ENCODE data around the gene RSPH10B. TPM values are rescaled to one million over a fixed set of nuclear protein-coding genes. Genes with fewer than 3 reads are reported as not detected.
"Not testable (repeated sequence)": the region's sequence is repeated elsewhere in the genome, so short reads cannot be mapped to it uniquely, and the experiment has no call there.

Gene RSPH10B
- total RNA-seq, 1 experiment from 2014 or later, result not detected

DNA sequence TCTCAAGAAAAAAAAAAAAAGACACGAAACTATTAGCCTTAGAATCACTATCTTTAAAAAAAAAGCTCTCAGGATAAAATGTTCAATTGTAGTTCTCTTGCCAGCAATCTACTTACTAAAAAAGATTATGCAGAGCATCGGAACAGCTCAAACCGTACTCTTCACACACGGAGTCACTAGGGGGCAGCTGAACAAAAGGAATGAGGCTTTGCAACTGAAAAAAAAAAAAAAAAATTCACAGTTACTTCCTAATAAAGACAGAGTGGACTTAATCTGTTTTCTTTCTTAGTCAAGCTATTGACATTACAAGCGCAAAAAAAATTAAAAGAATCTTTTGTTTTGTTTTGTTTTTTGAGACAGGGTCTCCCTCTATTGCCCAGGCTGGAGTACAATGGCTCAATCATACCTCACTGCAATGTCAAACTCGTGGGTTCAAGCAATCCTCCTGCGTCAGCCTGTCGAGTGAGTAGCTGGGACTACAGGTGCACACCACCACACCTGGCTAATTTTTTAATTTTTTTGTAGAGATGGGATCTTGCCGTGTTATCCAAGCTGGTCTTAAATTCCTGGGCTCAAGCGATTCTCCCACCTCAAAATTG lies 26.8 kb upstream of the RSPH10B start:
- H3F3A ChIP-seq (ENCODE audit: low read length, unreplicated experiment), result no peaks in the 10 kb centered on the region
- peaks cover 9% of the 10 kb centered on the region for H3K36me3 ChIP-seq (ENCODE audit: low read depth, low read length)
- no peak overlapping the region for H3K4me2 ChIP-seq (ENCODE audit: low read length)
- ChIA-PET CTCF (interaction anchor here (0.6 to 1.3 kb wide), 18 partner anchors 13 to 445 kb away, joined by 3 to 11 read pairs (median 5); no protein-coding TSS in a partner anchor), POLR2A (ENCODE audit: unreplicated experiment) (interaction anchor here (0.6 to 0.7 kb wide), 3 partner anchors 13 to 120 kb away, joined by 3 to 7 read pairs (median 5); no protein-coding TSS in a partner anchor)
- ATAC-seq (peak; percentile 69), DNase-seq (peak; percentile 72)
- H2AFZ ChIP-seq (ENCODE audit: low read length), result no peak overlapping the region
- H3K9me2 ChIP-seq (replicated peaks; ENCODE audit: low read length), result no peaks in the 10 kb centered on the region
- H3K4me1 ChIP-seq (ENCODE audit: insufficient read depth, low read length), result peaks cover 13% of the 10 kb centered on the region
- BruUV-seq (replicated peaks), result no TSS peak
- TF ChIP-seq, protein P1, sequence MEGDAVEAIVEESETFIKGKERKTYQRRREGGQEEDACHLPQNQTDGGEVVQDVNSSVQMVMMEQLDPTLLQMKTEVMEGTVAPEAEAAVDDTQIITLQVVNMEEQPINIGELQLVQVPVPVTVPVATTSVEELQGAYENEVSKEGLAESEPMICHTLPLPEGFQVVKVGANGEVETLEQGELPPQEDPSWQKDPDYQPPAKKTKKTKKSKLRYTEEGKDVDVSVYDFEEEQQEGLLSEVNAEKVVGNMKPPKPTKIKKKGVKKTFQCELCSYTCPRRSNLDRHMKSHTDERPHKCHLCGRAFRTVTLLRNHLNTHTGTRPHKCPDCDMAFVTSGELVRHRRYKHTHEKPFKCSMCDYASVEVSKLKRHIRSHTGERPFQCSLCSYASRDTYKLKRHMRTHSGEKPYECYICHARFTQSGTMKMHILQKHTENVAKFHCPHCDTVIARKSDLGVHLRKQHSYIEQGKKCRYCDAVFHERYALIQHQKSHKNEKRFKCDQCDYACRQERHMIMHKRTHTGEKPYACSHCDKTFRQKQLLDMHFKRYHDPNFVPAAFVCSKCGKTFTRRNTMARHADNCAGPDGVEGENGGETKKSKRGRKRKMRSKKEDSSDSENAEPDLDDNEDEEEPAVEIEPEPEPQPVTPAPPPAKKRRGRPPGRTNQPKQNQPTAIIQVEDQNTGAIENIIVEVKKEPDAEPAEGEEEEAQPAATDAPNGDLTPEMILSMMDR (conservative IDR thresholded peaks at IDR 0.05; ENCODE audit: low read depth, low read length), result peak; percentile 81
- TF ChIP-seq EZH2 (IDR thresholded peaks at IDR 0.05; ENCODE audit: low read length, unreplicated experiment) (no peak), EZH2phosphoT487 (IDR thresholded peaks at IDR 0.05; ENCODE audit: borderline replicate concordance, low read length) (no peak)
- H3K27me3 ChIP-seq (ENCODE audit: low read length), result no peaks in the 10 kb centered on the region
- H3K4me3 ChIP-seq (ENCODE audit: low read length), result no peak overlapping the region
- H3K9ac ChIP-seq (ENCODE audit: low read length), result no peak overlapping the region
- intact Hi-C loops (cut with micrococcal nuclease), result loop anchor here (1.0 kb wide), 1 partner anchor 326 kb away; no protein-coding TSS in a partner anchor
- H3K79me2 ChIP-seq (ENCODE audit: low read length), result no peaks in the 10 kb centered on the region
- H3K9me3 ChIP-seq (ENCODE audit: low read length), result no peaks in the 10 kb centered on the region
- no peaks in the 10 kb centered on the region for H4K20me1 ChIP-seq (ENCODE audit: low read length)
- H3K27ac ChIP-seq (ENCODE audit: low read length), result no peak overlapping the region

DNA sequence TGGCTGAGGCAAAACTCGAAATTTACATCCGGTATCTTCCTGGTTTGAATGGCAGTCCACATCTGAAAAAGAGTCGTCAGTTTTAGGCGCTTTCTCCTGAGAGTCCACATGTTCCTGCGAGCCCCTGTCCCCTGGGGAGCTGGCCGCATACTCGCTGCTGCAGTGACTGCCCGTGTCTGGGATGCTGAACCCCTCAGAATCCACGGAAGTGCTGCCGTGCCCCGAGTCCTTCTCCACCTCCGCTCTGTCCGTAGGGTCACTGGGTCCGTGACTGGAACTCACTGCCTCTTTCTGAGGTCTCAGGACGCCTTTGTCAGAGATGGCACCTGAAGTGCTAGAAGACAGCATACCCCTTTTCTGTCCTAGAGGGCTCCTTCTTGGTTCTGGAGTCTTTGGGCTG lies 16.6 kb upstream of the RSPH10B start:
- H3K27ac ChIP-seq (ENCODE audit: low read length); H3K4me2 ChIP-seq (ENCODE audit: low read length); H3K27me3 ChIP-seq (ENCODE audit: low read length); H3K36me3 ChIP-seq (ENCODE audit: low read depth, low read length); H3K9ac ChIP-seq (ENCODE audit: low read length); DNase-seq; H2AFZ ChIP-seq (ENCODE audit: low read length); H3K4me1 ChIP-seq (ENCODE audit: insufficient read depth, low read length); H3F3A ChIP-seq (ENCODE audit: low read length, unreplicated experiment); POLR2A ChIA-PET (ENCODE audit: unreplicated experiment); H4K20me1 ChIP-seq (ENCODE audit: low read length); H3K9me3 ChIP-seq (ENCODE audit: low read length); H3K79me2 ChIP-seq (ENCODE audit: low read length); H3K4me3 ChIP-seq (ENCODE audit: low read length); H3K9me2 ChIP-seq (replicated peaks; ENCODE audit: low read length); intact Hi-C loops (cut with micrococcal nuclease); CTCF ChIA-PET; ATAC-seq: not testable (repeated sequence)
- TSS peak; percentile 46 for BruUV-seq (replicated peaks)

DNA sequence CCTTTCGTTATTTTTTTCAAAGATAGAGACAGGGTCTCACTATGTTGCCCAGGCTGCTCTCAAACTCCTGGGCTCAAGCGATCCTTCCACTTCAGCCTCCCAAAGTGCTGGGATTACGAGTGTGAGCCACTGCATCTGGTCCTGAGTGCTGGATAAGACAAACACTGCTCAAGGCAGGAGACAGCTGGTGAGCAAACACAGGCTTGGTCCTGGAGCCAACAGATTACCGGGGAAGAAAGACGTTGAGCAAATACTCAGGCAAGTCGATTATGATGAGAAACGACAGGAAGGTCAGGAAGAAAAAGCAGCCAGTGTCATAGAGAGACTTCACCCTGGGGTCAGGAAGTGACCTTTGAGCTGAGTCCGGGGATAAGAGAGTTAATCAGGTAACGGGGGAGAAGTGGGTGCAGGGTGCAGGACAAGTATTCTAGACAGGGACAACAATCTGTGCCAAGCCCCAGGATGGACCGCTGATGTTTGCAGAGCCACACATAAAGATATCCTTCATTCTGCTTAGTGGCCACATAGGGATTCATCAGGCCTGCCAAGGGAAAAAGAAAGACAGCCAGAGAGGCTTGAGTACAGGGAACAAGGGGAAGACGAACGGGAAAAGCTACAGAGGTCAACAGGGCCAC lies 9.3 kb upstream of the RSPH10B start:
- H3K9me2 ChIP-seq (replicated peaks; ENCODE audit: low read length); POLR2A ChIA-PET (ENCODE audit: unreplicated experiment); ATAC-seq; H4K20me1 ChIP-seq (ENCODE audit: low read length); H3F3A ChIP-seq (ENCODE audit: low read length, unreplicated experiment); H3K27ac ChIP-seq (ENCODE audit: low read length); H3K4me2 ChIP-seq (ENCODE audit: low read length); H3K9me3 ChIP-seq (ENCODE audit: low read length); intact Hi-C loops (cut with micrococcal nuclease); H2AFZ ChIP-seq (ENCODE audit: low read length); H3K36me3 ChIP-seq (ENCODE audit: low read depth, low read length); H3K27me3 ChIP-seq (ENCODE audit: low read length); DNase-seq; H3K9ac ChIP-seq (ENCODE audit: low read length); CTCF ChIA-PET; H3K79me2 ChIP-seq (ENCODE audit: low read length); BruUV-seq (replicated peaks); H3K4me3 ChIP-seq (ENCODE audit: low read length); H3K4me1 ChIP-seq (ENCODE audit: insufficient read depth, low read length): not testable (repeated sequence)

DNA sequence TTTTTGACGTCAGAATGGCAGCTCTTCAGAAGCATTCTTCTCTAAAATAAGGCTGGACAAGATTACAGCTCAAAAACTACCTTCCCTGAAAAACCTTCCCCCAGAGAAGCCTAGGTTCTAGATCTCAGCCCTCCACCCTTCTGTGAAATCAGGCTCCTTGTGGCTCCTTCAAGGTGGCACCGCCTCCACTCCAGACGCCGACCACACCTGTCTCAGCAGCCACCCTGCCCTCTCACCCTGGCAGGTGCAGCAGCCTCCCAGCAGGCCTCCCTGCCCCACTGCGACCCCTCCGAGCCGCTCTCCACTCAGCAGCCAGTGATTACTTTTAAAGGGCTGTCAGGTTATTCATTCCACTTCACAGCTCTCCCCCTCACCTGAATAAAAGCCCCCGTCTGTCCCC lies 3.1 kb upstream of the RSPH10B start:
- H3K27ac ChIP-seq (ENCODE audit: low read length); POLR2A ChIA-PET (ENCODE audit: unreplicated experiment); H3K4me3 ChIP-seq (ENCODE audit: low read length); H4K20me1 ChIP-seq (ENCODE audit: low read length); ATAC-seq; CTCF ChIA-PET; H3K79me2 ChIP-seq (ENCODE audit: low read length); H3K4me1 ChIP-seq (ENCODE audit: insufficient read depth, low read length); intact Hi-C loops (cut with micrococcal nuclease); H3K9me2 ChIP-seq (replicated peaks; ENCODE audit: low read length); BruUV-seq (replicated peaks); H2AFZ ChIP-seq (ENCODE audit: low read length); H3K36me3 ChIP-seq (ENCODE audit: low read depth, low read length); H3K4me2 ChIP-seq (ENCODE audit: low read length); H3F3A ChIP-seq (ENCODE audit: low read length, unreplicated experiment); H3K9ac ChIP-seq (ENCODE audit: low read length); H3K9me3 ChIP-seq (ENCODE audit: low read length); DNase-seq; H3K27me3 ChIP-seq (ENCODE audit: low read length): not testable (repeated sequence)

DNA sequence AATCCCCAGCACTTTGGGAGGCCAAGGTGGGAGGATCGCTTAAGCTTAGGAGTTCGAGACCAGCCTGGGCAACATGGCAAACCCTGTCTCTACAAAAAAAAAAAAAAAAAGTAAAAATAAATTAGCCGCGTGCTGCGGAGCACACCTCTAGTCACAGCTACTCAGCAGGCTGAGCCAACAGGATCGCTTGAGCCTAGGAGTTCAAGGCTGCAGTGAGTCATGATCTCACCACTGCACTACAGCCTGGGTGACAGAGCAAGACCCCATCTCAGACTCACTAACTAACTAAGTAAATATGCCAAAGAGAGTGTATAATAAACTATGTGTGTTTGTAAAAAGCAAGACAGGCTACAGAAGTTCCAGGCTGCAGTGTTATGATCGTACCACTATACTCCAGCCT lies 6.7 kb downstream of the RSPH10B start:
- H3K9me2 ChIP-seq (replicated peaks; ENCODE audit: low read length); ATAC-seq; H3K79me2 ChIP-seq (ENCODE audit: low read length); BruUV-seq (replicated peaks); intact Hi-C loops (cut with micrococcal nuclease); H3K4me3 ChIP-seq (ENCODE audit: low read length); H2AFZ ChIP-seq (ENCODE audit: low read length); H3K27me3 ChIP-seq (ENCODE audit: low read length); H4K20me1 ChIP-seq (ENCODE audit: low read length); H3K9me3 ChIP-seq (ENCODE audit: low read length); POLR2A ChIA-PET (ENCODE audit: unreplicated experiment); DNase-seq; H3K36me3 ChIP-seq (ENCODE audit: low read depth, low read length); H3K4me2 ChIP-seq (ENCODE audit: low read length); CTCF ChIA-PET; H3K4me1 ChIP-seq (ENCODE audit: insufficient read depth, low read length); H3K27ac ChIP-seq (ENCODE audit: low read length); H3F3A ChIP-seq (ENCODE audit: low read length, unreplicated experiment); H3K9ac ChIP-seq (ENCODE audit: low read length): not testable (repeated sequence)

DNA sequence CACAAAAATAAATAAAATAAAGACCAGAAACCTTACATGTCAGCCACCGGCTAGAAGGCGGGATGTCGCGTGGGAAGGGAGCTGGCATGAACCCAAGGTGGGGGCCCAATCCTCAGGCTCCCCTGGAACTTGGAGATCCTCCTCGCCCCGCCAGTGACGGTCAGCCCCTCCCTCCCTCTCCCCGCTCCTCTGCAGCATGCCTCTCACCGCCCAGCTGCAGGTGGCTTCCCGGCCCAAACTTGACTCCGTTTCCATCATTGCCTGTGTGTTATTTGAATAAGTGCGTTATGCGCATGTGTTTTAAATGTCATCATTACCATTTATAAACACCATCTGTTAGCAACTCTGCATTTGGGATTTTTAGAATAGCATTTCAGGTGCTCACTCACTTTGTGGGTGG lies 7.3 kb downstream of the RSPH10B start:
- H3K27me3 ChIP-seq (ENCODE audit: low read length); POLR2A ChIA-PET (ENCODE audit: unreplicated experiment); BruUV-seq (replicated peaks); H3K9ac ChIP-seq (ENCODE audit: low read length); H3K9me3 ChIP-seq (ENCODE audit: low read length); H3K4me3 ChIP-seq (ENCODE audit: low read length); CTCF ChIA-PET; DNase-seq; H3K27ac ChIP-seq (ENCODE audit: low read length); H3K79me2 ChIP-seq (ENCODE audit: low read length); intact Hi-C loops (cut with micrococcal nuclease); H3F3A ChIP-seq (ENCODE audit: low read length, unreplicated experiment); H3K9me2 ChIP-seq (replicated peaks; ENCODE audit: low read length); H3K4me1 ChIP-seq (ENCODE audit: insufficient read depth, low read length); H3K4me2 ChIP-seq (ENCODE audit: low read length); ATAC-seq; H4K20me1 ChIP-seq (ENCODE audit: low read length); H2AFZ ChIP-seq (ENCODE audit: low read length); H3K36me3 ChIP-seq (ENCODE audit: low read depth, low read length): not testable (repeated sequence)

All from PC-3 (cell line).